Fibroblast of pulmonary artery (primary cell): ENCODE data around the gene NUP133.
A peak's percentile ranks its signal among the peaks of the same experiment; 100 is the strongest.

Experiments
- DNase-seq: peaks from one replicate; pipeline ENCODE4 v3.0.0-alpha.2; 2010; ENCODE audit warnings: low read depth
- H3K4me3 ChIP-seq: replicated peaks from 2 replicates; pipeline ENCODE4 v1.5.1; 2011; ENCODE audit warnings: low read depth, mild to moderate bottlenecking, control low read depth, low read length, moderate library complexity
- CTCF ChIP-seq: IDR thresholded peaks from 2 replicates; pipeline ENCODE4 v1.5.1; 2011; ENCODE audit warnings: mild to moderate bottlenecking, control low read depth, low read length, inconsistent platforms; ENCODE audit errors: missing control alignments

The NUP133 gene

DNA sequence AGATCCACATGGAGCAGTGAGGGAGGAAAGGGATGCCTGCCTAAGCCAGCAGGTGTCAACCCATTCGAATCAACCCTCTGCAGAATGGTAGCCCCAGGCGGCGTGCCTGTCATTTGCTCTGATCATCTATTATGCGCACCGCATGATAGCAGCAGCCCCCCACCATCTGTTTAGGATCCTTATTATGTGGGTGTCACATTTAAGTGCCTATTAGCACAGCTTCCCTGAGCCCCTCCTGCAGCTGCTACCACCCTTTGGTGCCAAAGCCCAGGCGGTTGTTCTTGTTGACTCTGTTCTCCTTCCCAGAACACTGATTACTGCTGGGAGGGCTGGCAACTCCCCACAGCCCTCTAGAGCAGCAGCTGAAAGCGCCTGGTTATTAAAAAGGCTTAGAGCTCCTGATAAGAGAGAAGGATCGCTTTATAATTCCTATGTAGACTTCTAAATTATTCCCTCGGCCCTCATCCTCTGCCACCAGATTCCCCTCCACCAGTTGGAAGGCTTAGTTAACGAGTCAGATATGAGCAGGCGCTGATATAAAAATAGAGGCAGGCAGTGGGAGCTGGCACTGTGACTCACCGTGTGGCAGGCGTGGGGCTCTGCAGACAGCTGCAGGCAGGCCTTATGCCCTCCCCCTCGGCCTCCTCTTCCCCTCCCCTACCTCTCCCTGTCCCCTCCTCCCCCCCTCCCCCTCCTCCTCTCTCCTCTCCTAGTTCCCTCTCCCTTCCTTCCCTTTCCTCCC is 97.3 kb downstream of the NUP133 start:
- DNase-seq: peak; percentile 53
- no peak overlapping the region for H3K4me3 ChIP-seq
- TF ChIP-seq CTCF: no peak

GRCh38 chr1:229410370-229410691 is 97.8 kb downstream of the NUP133 start:
- TF ChIP-seq CTCF: no peak
- H3K4me3 ChIP-seq: no peak overlapping the region
- no peak for DNase-seq

DNA sequence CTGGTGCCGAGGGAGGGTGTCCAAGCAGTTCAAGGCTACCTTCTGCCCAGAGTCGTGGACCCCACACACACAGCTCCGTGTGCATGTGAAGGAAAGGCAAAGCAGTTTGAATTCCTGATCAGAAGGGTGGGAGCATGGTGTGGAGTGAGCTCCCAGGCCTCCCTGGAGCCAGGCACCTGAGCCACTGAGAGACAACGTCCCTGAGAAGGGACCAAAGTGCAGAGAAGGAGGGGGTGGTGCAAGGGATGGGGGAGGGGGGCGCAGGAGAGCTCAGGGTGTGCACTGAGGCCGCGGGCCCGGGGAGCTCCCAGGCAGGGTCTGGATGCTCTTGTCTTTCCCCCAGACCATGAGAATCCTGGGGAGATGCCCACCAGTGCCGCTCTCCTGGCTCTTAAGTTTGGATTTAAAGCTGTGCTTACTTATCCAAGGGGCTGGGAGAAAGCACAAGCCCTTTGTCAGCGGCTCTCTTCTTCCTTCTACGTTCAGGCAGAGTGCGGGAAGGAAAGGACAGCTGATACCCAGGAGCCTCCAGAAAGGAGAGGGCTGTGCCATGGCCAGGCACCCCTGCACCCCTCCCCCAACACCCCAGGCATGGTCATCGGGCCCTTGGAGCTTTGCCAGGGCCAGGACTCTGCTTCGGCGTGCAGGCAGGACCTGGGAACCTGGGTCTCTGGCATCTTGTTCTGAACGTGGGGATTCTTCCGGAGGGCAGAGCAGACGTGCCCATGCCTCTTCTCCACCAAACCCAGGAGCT is 98.3 kb downstream of the NUP133 start:
- no peak for TF ChIP-seq CTCF
- no peak overlapping the region for H3K4me3 ChIP-seq
- DNase-seq: no peak

GRCh38 chr1:229408458-229409037 is 99.6 kb downstream of the NUP133 start:
- no peak overlapping the region for H3K4me3 ChIP-seq
- DNase-seq: no peak
- no peak for TF ChIP-seq CTCF

- TF ChIP-seq CTCF: no peak
- DNase-seq: no peak
- H3K4me3 ChIP-seq: no peak overlapping the region
Measured at GRCh38 chr1:229407206-229408026, 100.7 kb downstream of the NUP133 start.

DNA sequence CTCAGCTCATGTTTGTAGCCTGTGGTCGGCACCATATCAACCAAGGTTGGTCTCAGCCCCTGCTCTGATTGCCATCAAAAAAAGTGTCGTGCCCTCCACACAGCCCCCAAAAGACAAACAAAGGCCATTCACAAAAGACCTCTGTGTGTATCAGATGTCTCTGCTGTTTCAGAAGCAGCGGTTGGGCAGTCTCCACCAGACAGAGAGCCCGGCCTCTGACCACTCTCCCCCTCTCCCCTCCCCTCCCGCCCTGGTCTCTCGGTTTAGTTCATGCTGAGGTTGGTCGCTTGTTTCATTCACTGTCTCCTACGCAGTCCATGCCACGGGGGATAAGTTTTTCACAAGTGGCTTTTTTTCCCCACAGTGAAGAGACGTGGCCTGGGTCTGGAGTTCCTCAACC is 101.3 kb downstream of the NUP133 start:
- no peak for TF ChIP-seq CTCF
- no peak overlapping the region for H3K4me3 ChIP-seq
- DNase-seq: no peak
